HG02759 (cell line): ENCODE data around the gene ADRA2C.

Experiments used
- ATAC-seq: cut with Tn5 transposase; IDR thresholded peaks from one replicate; pipeline ENCODE4 v1.9.1; 2021; ENCODE audit warnings: mild to moderate bottlenecking, moderate library complexity; ENCODE audit not compliant: unreplicated experiment

The ADRA2C gene

GRCh38 chr4:3766036-3766784, at the start of gene ADRA2C:
Gene ADRA2C, plus strand, starts transcription at chr4:3766385. Its CDS starts 222 bp downstream, at chr4:3766607.
- peak; percentile 27 for ATAC-seq

GRCh38 chr4:3716631-3717235, 49.5 kb upstream of the ADRA2C start:
- no peak for ATAC-seq

GRCh38 chr4:3717241-3717640, 48.9 kb upstream of the ADRA2C start:
- no peak for ATAC-seq

- no peak for ATAC-seq
Measured at GRCh38 chr4:3718462-3718861, 47.7 kb upstream of the ADRA2C start.

- no peak for ATAC-seq
Measured at GRCh38 chr4:3719191-3719590, 47.0 kb upstream of the ADRA2C start.

- no peak for ATAC-seq
Measured at GRCh38 chr4:3719836-3720235, 46.3 kb upstream of the ADRA2C start.

- no peak for ATAC-seq
Measured at GRCh38 chr4:3720466-3720865, 45.7 kb upstream of the ADRA2C start.

GRCh38 chr4:3721186-3721585, 45.0 kb upstream of the ADRA2C start:
- no peak for ATAC-seq

GRCh38 chr4:3721627-3722026, 44.6 kb upstream of the ADRA2C start:
- no peak for ATAC-seq

GRCh38 chr4:3722446-3723231, 43.5 kb upstream of the ADRA2C start:
- ATAC-seq, result no peak

GRCh38 chr4:3723232-3723642, 42.9 kb upstream of the ADRA2C start:
- no peak for ATAC-seq

GRCh38 chr4:3724319-3725231, 41.6 kb upstream of the ADRA2C start:
- ATAC-seq, result no peak

- no peak for ATAC-seq
Measured at GRCh38 chr4:3725936-3726870, 40.0 kb upstream of the ADRA2C start.

GRCh38 chr4:3727847-3728469, 38.2 kb upstream of the ADRA2C start:
- ATAC-seq, result no peak

- ATAC-seq, result no peak
Measured at GRCh38 chr4:3729188-3729881, 36.9 kb upstream of the ADRA2C start.

- no peak for ATAC-seq
Measured at GRCh38 chr4:3729882-3730226, 36.3 kb upstream of the ADRA2C start.

- ATAC-seq, result no peak
Measured at GRCh38 chr4:3730422-3731190, 35.6 kb upstream of the ADRA2C start.
